ENCODE measurements around the gene GTPBP1.

DNA sequence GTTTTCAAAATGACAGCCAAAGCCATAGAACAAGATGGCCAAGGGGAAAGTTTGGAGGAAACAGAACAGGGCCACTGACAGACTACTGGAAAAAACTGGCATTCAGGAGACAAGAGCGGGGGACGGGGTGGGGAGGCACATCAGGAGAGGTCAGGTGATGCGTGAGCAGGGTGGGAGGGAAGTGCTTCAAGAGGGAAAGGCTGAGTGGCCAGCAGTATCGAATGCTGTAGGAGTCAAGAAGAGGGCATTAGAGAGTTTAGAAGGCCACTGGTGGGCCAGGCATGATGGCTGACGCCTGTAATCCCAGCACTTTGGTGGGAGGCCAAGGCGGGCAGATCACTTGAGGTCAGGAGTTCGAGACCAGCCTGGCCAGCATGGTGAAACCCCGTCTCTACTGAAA lies 8.2 kb downstream of the GTPBP1 start:
- TF ChIP-seq, protein P1, sequence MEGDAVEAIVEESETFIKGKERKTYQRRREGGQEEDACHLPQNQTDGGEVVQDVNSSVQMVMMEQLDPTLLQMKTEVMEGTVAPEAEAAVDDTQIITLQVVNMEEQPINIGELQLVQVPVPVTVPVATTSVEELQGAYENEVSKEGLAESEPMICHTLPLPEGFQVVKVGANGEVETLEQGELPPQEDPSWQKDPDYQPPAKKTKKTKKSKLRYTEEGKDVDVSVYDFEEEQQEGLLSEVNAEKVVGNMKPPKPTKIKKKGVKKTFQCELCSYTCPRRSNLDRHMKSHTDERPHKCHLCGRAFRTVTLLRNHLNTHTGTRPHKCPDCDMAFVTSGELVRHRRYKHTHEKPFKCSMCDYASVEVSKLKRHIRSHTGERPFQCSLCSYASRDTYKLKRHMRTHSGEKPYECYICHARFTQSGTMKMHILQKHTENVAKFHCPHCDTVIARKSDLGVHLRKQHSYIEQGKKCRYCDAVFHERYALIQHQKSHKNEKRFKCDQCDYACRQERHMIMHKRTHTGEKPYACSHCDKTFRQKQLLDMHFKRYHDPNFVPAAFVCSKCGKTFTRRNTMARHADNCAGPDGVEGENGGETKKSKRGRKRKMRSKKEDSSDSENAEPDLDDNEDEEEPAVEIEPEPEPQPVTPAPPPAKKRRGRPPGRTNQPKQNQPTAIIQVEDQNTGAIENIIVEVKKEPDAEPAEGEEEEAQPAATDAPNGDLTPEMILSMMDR (IDR thresholded peaks at IDR 0.05; ENCODE audit: extremely low read depth in 1 of 2, insufficient read depth in 1 of 2, low read depth in 1 of 2, low read length in 2 of 2) = no peak
- TF ChIP-seq POLR2A (IDR thresholded peaks at IDR 0.05; ENCODE audit: low read depth, low read length) (no peak), MAX (IDR thresholded peaks at IDR 0.05; ENCODE audit: insufficient read depth, insufficient read length) (no peak), MYC (IDR thresholded peaks at IDR 0.05; ENCODE audit: low read depth, low read length) (no peak), EZH2 (IDR thresholded peaks at IDR 0.05; ENCODE audit: borderline replicate concordance, low read depth, low read length, severe bottlenecking) (no peak), POLR2AphosphoS5 (IDR thresholded peaks at IDR 0.05; ENCODE audit: insufficient read depth, low read depth, low read length) (no peak), JUN (IDR thresholded peaks at IDR 0.05; ENCODE audit: borderline replicate concordance, insufficient read depth, insufficient read length, low read depth) (no peak), GATA2 (IDR thresholded peaks at IDR 0.05; ENCODE audit: insufficient read depth, insufficient read length, low read depth, low read length) (no peak)
